ENCODE measurements around the gene TBC1D28. TPM values are rescaled to one million over a fixed set of nuclear protein-coding genes. Genes with fewer than 3 reads are reported as not detected.

Gene TBC1D28
- total RNA-seq, 1 experiment from 2014 or later = not detected

Other genes starting within 250 kb of the TBC1D28 start
- gene LGALS9C, start 167.6 kb downstream of the TBC1D28 start, total RNA-seq (2022) = not detected in 2 replicates
- gene FOXO3B, start 37.9 kb upstream of the TBC1D28 start, total RNA-seq (2022) = 3.3 and 3.7 TPM in 2 replicates
- 0.22 and 0.23 TPM in 2 replicates for gene FBXW10, start 99.7 kb upstream of the TBC1D28 start, total RNA-seq (2022)
- gene TVP23B, start 136.8 kb upstream of the TBC1D28 start, total RNA-seq (2022) = 66.6 and 73.9 TPM in 2 replicates
- gene PRPSAP2, start 213.7 kb upstream of the TBC1D28 start, total RNA-seq (2022) = 33.6 and 35.8 TPM in 2 replicates

Measured in MCF 10A (cell line).